Stimulated activated CD4-positive, alpha-beta T cell treated with anti-CD3 and anti-CD28 coated beads, Interleukin-2, amount 100 ng/mL, for 4 hours (primary cell): ENCODE results near the gene PSMB2.
"Not testable (repeated sequence)": the region's sequence is repeated elsewhere in the genome, so short reads cannot be mapped to it uniquely, and the experiment has no call there.

ENCODE experiments used
- DNase-seq: peaks from one replicate; pipeline ENCODE4 v3.0.0-alpha.2; 2020; ENCODE audit warnings: low read depth

Gene PSMB2

DNA sequence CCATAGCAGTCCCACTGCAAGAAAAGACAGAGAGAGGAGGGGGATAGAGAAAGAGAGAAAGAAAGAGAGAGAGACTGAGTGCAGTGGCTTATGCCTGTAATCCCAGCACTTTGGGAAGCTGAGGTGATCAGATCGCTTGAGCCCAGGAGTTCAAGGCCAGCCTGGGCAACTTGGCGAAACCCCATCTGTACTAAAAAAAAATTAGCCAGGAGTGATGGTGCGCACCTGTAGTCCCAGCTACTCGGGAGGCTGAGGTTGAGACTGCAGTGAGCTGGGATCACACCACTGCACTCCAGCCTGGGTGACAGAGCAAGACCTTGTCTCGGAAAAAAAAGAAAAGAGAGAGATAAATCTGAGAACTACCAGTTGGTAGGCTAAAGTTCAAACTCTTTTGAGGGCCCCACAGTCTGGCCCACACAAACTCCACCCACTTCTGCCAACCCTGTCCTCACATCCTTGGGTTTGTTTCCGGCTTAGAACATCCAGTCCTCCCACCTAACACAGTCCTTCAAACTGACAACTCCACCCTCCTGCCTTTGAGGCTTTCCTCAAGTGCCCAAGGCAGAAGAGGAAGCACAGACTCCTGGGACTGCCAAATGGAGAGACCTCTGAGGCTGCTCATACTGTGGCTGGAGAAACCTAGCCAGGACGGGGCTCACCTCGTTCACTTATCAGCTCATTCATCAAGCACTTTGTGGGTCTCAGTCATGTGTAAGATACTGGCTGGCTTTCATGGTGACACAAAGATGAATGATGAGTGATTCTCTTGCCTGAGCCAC is 48.1 kb downstream of the PSMB2 start:
- DNase-seq: no peak

DNA sequence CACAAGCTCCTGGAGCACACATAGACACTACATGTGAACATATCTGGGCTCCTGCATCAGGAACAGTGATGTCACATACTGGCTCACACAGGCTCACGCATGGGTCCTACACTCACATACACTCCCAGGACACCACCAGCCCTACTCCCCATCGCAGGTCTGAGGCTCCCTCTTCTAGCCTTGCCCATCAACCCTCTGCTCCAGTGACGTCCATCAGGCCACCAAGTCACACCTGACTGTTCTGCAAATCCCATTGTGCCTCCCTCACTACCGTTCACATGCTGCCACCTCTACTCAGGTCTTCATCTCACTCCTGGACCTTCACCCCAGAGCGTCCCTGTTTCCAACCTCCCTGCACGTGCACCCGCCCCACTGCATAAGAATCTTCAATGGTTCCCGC is 50.1 kb downstream of the PSMB2 start:
- no peak for DNase-seq

DNA sequence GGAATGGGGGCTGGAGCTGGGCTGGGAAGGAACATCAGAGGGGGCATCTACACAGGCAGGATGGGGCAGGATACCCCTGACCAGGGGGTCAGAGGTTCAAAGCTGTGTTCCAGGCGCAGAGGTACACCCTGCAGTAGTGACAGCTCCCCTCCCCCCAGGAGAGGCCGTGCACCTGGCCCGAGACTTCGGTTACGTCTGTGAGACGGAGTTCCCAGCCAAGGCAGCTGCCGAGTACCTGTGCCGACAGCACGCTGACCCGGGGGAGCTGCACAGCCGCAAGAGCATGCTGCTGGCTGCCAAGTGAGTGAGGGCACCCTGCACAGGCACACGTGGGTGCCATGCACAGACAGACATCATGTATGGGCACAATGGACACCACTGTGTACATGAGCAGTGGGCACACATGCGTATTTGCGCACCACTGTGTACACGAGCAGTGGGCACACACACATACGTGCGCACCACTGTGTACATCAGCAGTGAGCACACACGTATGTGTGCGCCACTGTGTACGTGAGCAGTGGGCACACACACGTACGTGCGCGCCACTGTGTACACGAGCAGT is 50.8 kb downstream of the PSMB2 start:
- DNase-seq: no peak

DNA sequence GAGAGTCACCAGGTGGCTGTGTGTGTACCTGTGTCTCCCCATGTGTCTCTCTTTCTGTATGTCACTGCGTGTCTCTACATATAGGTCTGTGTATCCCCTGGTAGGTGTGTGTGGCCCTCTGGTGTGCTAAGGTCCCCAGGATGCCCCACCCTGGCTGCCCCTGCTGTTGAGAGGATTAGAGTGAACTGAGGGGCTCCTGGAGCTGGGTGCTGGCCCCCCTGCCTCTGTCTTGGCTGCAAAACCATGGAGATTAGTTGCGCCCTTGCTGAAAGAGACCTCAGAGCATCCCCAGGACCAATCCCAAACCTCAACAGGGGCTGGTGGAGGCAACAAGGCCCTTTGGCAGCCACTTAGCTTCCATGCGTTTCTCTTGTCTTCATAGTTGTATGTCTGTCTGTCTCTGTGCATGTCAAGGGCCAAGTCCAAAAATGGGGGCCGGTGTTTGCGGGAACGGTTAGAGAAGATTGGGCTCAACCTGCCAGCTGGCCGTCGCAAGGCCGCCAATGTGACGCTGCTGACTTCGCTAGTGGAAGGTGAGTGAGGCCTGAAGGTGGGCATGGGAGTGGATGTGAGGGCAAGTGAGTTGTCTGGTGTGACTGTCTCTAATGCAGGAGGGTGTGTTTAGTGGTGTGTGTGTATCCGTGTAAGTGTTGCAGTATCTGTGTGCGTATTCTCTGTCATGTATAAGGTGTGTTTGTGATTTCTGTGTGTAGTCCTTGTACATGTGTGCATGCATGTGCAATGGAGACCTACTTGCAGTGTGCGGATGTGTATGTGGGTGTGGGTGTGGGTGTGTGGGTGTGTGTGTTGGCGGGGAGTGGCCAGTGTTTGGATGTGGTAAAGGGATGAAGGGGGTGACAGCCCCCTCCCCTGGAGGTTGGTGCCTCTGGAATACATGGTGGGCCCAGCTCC is 51.6 kb downstream of the PSMB2 start:
- no peak for DNase-seq

DNA sequence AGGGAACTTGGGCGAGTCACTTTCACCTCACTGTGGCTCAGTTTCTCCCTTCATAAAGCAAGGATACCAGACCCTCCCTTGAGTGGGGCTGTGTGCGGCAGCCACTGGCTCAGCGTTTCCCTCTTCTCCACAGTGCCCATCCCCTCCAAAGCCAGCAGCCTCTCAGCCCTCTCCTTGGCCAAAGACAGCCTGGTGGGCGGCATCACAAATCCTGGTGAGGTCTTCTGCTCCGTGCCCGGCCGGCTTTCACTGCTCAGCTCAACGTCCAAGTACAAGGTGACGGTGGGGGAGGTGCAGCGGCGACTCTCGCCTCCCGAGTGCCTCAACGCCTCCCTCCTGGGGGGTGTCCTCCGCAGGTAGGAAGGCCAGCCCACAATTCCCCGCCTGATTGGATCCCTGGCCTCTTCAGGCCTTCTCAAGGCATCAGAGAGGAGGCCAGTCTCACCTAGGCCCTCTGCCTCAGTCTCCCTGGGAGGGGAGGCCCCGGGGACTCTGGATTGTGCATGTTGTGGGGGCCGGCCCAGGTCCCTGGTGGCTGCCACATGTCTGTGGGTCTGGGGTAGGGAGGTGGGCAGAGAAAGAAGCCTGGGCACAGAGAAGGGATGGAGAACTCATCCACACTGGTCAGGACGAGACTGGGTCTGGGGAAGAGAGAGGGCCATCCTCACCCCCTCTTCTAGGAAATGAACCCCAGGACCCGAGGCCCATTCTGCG is 53.0 kb downstream of the PSMB2 start:
- DNase-seq: no peak

DNA sequence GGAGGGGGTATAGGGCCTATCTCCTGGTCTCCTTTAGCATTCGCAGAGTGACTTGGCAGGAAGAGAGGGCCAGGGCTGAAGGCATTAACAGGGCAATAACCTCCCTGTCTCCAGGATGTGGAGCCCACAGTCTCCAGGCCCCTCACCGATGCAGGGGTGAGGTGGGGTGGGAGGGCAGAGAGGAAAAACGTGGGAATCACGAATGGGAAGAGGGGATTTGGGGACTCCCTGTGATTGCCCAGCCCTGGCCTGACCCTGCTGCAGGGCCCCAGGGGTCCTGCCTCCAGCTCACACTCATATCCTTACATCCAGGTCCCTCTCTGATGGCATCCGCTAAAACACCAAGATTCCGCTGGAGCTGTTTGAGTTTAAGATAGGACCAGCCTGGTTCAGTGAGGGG is 53.6 kb downstream of the PSMB2 start:
- no peak for DNase-seq

DNA sequence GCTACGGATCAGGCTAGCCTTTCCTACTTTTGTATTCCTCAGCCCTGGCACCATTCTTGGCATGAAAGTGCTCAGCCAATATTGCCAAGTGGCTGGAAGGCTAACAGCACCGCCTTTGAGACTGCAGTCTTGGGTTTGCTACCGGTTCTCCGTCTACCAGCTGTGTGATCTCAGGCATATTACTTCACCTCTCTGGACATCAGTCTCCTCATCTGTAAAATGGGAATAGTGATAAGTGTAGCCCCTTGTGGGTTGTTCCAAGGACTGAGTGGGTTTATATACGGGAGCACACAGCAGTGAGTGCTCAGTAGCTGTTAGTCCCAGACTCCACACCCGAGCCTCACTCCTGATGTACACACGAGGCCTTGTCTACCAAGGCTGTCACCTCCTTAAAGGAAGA is 54.5 kb downstream of the PSMB2 start:
- no peak for DNase-seq

DNA sequence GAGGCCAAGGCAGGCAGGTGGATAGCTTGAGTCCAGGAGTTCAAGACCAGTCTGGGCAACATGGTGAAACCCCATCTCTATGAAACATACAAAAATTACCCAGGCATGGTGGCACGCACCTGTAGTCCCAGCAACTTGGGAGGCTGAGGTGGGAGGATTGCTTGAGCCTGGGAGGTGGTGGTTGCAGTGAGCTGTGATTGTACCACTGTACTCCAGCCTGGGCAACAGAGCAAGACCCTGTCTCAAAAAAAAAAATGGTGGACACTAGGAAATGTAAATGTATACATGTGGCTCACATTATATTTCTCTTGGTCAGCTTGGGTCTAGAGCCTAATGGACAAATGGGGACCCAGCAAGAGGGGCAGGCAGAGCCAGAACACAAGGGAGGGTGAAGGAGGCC is 55.5 kb downstream of the PSMB2 start:
- not testable (repeated sequence) for DNase-seq

DNA sequence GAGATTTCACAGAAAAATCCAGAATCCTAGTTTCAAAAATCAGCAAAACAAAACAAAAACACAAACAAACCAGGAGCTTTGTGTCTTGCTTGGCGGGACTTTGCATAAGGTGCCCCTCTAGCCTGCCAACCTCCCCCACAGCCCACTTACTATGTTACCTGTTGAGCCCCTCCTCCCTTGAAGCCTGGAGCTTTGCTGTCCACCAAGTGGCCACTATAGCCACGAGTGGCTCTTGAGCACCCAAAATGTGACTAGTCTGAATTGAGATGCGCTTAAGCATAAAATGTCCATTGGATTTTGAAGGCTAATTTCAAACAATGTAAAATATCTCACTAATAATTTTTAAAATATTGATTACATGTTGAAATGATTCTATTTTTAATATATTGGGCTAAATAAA is 56.0 kb downstream of the PSMB2 start:
- no peak for DNase-seq

DNA sequence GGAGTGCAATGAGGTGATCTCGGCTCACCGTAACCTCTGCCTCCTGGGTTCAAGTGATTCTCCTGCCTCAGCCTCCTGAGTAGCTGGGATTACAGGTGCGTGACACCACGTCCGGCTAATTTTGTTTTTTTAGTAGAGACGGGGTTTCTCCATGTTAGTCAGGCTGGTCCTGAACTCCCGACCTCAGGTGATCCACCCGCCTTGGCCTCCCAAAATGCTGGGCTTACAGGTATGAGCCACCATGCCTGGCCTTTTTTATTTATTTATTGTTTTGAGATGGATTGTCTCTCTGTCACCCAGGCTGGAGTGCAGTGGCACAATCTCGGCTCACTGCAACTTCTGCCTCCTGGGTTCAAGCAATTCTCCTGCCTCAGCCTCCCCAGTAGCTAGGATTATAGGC is 59.7 kb downstream of the PSMB2 start:
- DNase-seq: not testable (repeated sequence)

DNA sequence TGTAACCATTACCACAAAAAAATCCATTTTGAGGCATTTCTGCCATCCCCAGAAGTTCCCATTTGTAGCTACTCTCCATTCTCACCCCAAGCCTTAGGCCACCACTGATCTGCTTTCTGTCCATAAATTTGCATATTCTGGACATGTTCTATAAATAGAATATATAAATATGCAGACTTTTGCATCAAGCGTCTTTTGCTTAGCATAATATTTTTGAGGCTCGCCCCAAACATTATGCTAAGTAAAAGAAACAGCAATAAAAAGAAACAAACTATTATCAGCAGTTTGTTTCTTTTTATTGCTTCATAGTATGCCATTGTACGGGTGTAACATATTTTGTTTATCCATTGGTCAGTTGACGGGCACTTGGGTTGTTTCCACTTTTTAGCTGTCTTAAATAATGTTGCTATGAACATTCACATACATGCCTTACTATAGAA is 60.4 kb downstream of the PSMB2 start:
- no peak for DNase-seq

DNA sequence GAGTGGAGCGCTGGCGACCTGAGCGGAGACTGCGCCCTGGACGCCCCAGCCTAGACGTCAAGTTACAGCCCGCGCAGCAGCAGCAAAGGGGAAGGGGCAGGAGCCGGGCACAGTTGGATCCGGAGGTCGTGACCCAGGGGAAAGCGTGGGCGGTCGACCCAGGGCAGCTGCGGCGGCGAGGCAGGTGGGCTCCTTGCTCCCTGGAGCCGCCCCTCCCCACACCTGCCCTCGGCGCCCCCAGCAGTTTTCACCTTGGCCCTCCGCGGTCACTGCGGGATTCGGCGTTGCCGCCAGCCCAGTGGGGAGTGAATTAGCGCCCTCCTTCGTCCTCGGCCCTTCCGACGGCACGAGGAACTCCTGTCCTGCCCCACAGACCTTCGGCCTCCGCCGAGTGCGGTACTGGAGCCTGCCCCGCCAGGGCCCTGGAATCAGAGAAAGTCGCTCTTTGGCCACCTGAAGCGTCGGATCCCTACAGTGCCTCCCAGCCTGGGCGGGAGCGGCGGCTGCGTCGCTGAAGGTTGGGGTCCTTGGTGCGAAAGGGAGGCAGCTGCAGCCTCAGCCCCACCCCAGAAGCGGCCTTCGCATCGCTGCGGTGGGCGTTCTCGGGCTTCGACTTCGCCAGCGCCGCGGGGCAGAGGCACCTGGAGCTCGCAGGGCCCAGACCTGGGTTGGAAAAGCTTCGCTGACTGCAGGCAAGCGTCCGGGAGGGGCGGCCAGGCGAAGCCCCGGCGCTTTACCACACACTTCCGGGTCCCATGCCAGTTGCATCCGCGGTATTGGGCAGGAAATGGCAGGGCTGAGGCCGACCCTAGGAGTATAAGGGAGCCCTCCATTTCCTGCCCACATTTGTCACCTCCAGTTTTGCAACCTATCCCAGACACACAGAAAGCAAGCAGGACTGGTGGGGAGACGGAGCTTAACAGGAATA is 64.0 kb downstream of the PSMB2 start:
- DNase-seq: no peak

DNA sequence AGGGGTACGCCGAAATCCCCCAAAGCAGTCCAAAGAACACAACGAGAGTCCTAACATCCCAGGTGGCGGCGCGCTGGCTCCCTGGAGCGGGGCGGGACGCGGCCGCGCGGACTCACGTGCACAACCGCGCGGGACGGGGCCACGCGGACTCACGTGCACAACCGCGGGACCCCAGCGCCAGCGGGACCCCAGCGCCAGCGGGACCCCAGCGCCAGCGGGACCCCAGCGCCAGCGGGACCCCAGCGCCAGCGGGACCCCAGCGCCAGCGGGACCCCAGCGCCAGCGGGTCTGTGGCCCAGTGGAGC is 64.6 kb downstream of the PSMB2 start:
- DNase-seq: not testable (repeated sequence)

DNA sequence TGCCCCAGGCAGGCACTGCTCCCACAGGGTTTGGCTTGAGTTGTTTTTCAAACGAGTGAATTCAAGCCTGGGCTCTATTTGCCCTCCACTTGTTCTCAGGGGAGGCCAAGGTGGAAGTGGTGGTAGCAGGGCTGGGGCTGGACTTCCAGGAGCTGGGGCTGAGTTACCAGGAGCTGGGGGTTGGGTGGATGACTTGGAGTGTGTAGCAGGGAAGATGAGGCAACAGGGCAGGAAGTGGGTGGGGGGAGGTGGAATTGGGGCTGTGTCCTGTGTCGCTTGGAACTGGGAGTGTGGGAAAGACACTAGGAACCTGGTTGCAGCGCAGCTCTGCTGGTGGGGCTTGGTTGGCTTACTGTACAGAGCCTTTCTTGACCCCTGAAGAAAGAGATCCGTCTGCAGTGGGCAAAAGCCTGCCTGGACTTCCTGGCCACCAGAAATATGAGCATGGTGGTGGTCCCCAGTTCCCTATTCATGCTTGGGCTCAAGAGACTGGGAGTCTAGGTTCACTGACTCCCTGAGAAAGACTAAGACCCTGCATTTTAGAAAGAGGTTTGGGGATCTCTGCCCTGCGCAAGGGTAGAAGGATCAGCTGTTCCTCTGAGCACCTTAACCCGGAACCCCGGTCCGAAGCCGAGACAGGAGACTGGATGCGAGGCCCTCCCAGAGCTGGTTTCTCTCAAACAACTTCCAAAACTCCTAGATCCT is 65.1 kb downstream of the PSMB2 start:
- no peak for DNase-seq

DNA sequence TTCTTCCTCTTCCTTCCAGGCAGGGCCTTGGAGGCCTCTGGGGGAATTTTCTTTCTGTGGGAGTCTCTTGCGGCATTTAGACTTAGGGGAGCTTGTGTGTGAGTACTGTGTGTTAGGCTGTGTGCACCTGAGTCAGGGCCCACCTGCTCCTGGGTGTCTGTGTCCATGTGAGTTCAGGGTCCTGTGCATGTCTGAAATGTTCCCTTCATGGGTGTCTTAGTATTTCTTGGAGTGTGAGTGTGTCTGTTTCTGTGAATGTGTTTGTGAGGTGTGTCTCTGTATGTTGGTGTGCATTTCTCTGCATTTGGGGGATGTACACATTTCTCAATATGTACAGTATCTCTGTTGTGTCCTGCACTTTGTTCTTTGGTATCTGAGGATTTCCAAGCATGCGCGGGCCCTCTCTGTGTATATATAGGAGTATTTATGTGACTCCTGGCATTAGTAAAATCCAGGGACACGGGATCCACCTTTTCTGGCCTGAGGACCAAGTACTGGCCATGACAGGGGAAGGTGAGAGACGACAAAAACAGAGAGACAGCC is 65.8 kb downstream of the PSMB2 start:
- DNase-seq: no peak

DNA sequence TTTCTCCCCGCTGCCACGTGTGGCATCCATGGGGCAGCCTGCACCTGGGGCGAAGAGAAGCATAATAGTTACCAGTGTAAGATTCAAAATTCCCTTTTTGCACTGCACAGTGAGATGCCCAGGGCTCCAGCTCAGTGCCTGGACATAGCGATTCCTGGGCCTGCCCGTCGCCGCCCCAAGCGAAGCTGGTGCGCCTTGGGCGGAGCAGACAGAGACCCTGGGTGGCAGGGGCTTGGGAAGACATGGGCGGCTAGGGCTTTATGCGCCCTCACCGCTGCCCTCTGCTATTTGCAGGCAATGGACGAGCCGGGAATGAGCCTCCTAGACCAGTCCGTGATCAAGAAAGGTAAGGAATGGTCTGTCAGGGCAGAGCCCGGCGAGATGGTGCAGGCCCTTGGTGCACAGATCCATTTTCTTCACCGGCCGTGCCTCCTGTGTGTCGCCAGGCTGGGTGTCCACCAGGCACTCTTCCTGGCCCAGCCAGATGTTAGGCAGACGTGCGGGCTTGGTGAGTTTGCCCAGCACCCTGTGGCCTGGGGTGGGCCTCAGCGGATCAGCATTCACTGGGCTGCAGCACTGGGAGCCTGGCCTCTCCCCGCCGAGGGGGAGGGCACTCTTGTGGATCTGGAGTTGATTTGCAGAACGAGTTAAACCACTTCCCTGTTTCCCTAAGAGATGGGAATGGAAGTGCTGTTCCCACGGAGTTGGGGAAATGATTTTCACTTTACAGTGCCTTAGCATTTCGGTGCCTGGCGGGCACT is 66.5 kb downstream of the PSMB2 start:
- no peak for DNase-seq

DNA sequence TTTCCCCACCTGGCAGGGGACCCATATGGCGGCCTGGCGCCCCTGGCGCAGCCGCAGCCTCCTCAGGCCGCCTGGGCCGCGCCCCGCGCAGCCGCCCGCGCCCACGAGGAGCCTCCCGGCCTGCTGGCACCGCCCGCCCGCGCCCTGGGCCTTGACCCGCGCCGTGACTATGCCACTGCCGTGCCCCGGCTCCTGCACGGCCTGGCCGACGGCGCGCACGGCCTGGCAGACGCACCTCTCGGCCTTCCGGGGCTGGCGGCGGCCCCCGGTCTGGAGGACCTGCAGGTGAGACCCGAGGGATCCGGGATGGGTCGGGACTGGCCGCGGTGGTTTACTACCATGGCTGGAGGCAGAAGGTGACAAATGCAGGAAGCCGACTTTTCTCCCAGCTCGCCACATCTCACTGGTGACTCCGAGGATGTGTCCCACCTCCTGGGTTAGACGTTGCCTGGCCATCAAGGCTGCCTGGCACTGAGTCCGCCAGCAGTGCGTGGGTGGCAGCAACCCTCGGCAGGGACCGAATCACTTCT is 67.1 kb downstream of the PSMB2 start:
- no peak for DNase-seq

DNA sequence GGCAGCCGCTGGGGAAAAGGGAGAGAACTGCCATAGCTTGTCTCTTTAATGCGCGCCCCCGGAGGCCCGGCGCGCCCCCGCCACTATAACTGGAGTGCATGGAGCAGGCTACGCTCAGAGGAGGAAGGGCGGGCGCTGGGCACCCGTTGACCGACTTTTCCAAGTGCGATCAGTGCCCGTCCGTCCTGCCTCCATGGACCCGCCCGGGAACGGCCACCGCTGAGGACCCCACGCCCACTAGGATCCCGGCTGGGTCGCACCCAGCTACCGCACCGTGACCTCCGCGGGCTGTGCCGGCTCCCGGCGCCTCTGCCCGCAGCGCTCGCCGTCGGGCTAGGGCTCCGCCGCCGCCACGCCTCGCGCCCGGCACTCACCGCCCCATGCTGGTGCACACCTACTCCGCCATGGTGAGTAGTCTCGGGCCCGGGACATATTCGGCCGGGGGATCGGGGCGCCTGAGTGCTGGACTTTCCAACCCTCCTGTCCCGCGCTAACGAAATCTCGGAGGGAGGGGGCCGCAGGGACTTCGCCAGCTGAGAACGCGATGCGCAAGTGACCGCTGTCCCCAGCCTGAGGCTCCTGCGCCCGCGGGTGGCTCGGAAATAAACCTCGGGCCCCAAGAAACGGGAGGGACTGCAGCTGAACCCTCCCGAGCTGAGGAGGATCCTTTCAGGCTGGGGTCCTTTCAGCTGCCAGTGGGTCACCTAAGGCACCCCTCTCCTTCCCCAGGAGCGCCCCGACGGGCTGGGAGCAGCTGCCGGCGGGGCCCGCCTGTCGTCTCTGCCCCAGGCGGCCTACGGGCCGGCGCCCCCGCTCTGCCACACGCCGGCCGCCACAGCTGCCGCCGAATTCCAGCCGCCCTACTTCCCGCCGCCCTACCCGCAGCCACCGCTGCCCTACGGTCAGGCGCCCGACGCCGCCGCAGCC is 67.9 kb downstream of the PSMB2 start, which contains the start of gene TFAP2E:
TFAP2E (plus strand) TSS at position 117 of the 927 bp plus-strand sequence; CDS start at position 381, 264 bp downstream.
- DNase-seq: no peak
